Upper lobe of left lung (tissue), 4 donors: ENCODE data around the gene MXI1.

Experiments used
- CTCF ChIP-seq, 6 experiments: fragments of 450-650 bp in 4 of 6; fragments of 200-600 bp in 2 of 6; sonication (generic) in 2 of 6; IDR thresholded peaks; one replicate each; pipeline ENCODE4 v1.5.1; 2016 to 2019; ENCODE audit warnings: antibody characterized with exemption in 6 of 6
- EP300 ChIP-seq, 4 donors: sonication (generic); formaldehyde crosslinking; IDR thresholded peaks; one replicate each; pipeline ENCODE4 v1.5.1; 2017; ENCODE audit warnings: antibody characterized with exemption in 4 of 4, control low read depth in 2 of 4
- POLR2A ChIP-seq, 4 donors: fragments of 450-650 bp; IDR thresholded peaks; one replicate each; pipeline ENCODE4 v1.5.1; 2016 to 2017; ENCODE audit warnings: antibody characterized with exemption in 4 of 4, mild to moderate bottlenecking in 2 of 4
- POLR2AphosphoS5 ChIP-seq, 2 donors: sonication (generic); formaldehyde crosslinking; IDR thresholded peaks; one replicate each; pipeline ENCODE4 v1.5.1; 2017; ENCODE audit warnings: antibody characterized with exemption in 2 of 2

GRCh38 chr10:110179220-110179619 is 28.2 kb upstream of the MXI1 start:
- TF ChIP-seq CTCF (IDR thresholded peaks at IDR 0.05) = no peak
- no peak for TF ChIP-seq EP300 (IDR thresholded peaks at IDR 0.05)
- no peak for TF ChIP-seq POLR2A (IDR thresholded peaks at IDR 0.05)
- TF ChIP-seq POLR2AphosphoS5 (IDR thresholded peaks at IDR 0.05) = no peak
